Naive B cell (primary cell): ENCODE measurements around the gene ASB1. TPM values are rescaled to one million over a fixed set of nuclear protein-coding genes. Genes with fewer than 3 reads are reported as not detected.
A peak's percentile ranks its signal among the peaks of the same experiment; 100 is the strongest.

ENCODE experiments used
- ATAC-seq, 2 donors: fragments of 150-1000 bp; cut with Tn5 transposase; 2 replicates each; pipeline ENCODE4 v1.10.0; 2021; ENCODE audit warnings: low read depth in 2 of 2, mild to moderate bottlenecking in 2 of 2, moderate library complexity in 2 of 2
- DNase-seq: peaks from one replicate; pipeline ENCODE4 v3.0.0; 2022
- H3K27ac Mint-ChIP-seq, 6 donors: one replicate each; pipeline ENCODE4 v1.8.0; 2020 to 2022; ENCODE audit warnings: mild to moderate bottlenecking in 6 of 6, mixed read lengths in 6 of 6, moderate library complexity in 5 of 6, inconsistent platforms in 2 of 6
- H3K27me3 Mint-ChIP-seq, 3 donors: one replicate each; pipeline ENCODE4 v1.8.0; 2021 to 2022; ENCODE audit warnings: mixed read lengths in 3 of 3, mild to moderate bottlenecking in 1 of 3
- H3K36me3 Mint-ChIP-seq, 2 donors: one replicate each; pipeline ENCODE4 v1.8.0; 2020 to 2022; ENCODE audit warnings: mixed read lengths in 2 of 2, inconsistent platforms in 1 of 2, mild to moderate bottlenecking in 1 of 2
- H3K4me1 Mint-ChIP-seq, 3 donors: one replicate each; pipeline ENCODE4 v1.8.0; 2020 to 2022; ENCODE audit warnings: mixed read lengths in 3 of 3, inconsistent platforms in 1 of 3, mild to moderate bottlenecking in 1 of 3, moderate library complexity in 1 of 3
- H3K4me3 Mint-ChIP-seq, 8 donors: one replicate each; pipeline ENCODE4 v1.8.0; 2020 to 2022; ENCODE audit warnings: mild to moderate bottlenecking in 8 of 8, mixed read lengths in 8 of 8, moderate library complexity in 8 of 8, inconsistent platforms in 2 of 8
- H3K9me3 Mint-ChIP-seq, 7 donors: one replicate each; pipeline ENCODE4 v1.8.0; 2020 to 2022; ENCODE audit warnings: mixed read lengths in 7 of 7, mild to moderate bottlenecking in 5 of 7, inconsistent platforms in 2 of 7, moderate library complexity in 1 of 7
- polyA plus RNA-seq, 6 donors: library from polyadenylated mRNA; unstranded; fragments of 300-500 nt; fragmentation: Illumina TruSeq; gene quantifications; one replicate each; pipeline ENCODE4 v1.2.3, GENCODE V29; 2021; ENCODE audit warnings: low read depth in 6 of 6

ASB1 gene
- polyA plus RNA-seq, 6 donors from 2014 or later: 17.4 to 43.8 (median 24.2) TPM

DNA sequence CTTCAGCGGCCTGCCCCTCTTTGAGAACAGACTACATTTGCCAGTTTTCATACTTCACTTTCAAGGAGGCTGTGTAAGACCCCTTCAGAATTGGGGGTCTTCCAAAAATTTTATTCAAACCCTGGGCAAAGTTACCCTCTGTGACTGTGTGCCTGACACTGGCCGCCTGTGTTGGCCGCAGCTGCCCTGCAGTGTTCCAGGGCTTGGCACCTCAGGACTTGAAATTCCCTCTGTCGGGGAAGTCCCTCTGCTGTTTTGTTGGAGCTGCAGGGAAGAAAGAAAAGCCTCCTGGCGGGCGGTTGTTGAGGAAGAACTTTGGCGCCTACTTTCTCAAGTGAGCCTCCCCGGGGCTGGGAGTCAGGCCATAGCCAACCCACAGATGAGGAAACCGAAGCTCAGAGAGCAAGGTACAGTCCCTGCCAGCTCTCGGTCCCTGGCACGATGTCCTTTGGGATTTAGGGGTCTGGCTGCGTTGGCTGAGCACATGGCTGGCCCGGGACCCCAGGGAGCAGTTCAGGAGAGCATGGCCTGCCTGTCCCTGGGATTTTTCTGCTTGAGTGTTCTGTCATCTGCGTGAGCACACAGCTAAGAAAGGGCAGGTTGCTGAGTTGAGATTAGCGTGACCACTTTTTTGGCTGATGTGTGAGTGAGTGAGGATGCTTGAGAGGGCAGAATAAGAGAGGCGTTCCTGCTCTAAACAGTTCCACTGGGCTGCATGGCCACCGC is 17.9 kb upstream of the ASB1 start:
- H3K27ac Mint-ChIP-seq: no peak overlapping the region
- H3K36me3 Mint-ChIP-seq: no peaks in the 10 kb centered on the region
- H3K9me3 Mint-ChIP-seq: no peaks in the 10 kb centered on the region
- ATAC-seq: no peak
- H3K4me1 Mint-ChIP-seq: no peaks in the 10 kb centered on the region
- no peaks in the 10 kb centered on the region for H3K27me3 Mint-ChIP-seq
- no peak overlapping the region for H3K4me3 Mint-ChIP-seq
- DNase-seq: no peak

GRCh38 chr2:238409341-238410199 is 17.2 kb upstream of the ASB1 start:
- Mint-ChIP-seq H3K9me3 (no peaks in the 10 kb centered on the region), H3K4me3 (no peak overlapping the region), H3K36me3 (no peaks in the 10 kb centered on the region), H3K4me1 (no peaks in the 10 kb centered on the region), H3K27me3 (no peaks in the 10 kb centered on the region), H3K27ac (no peak overlapping the region)
- DNase-seq (no peak), ATAC-seq (no peak)

- no peaks in the 10 kb centered on the region for H3K27me3 Mint-ChIP-seq
- H3K4me1 Mint-ChIP-seq: no peaks in the 10 kb centered on the region
- H3K36me3 Mint-ChIP-seq: peaks cover 6 to 18% of the 10 kb centered on the region in 2 donors
- H3K4me3 Mint-ChIP-seq: no peak overlapping the region
- ATAC-seq (no peak), DNase-seq (no peak)
- peaks cover 10 to 17% (median 12%) of the 10 kb centered on the region in 7 donors for H3K9me3 Mint-ChIP-seq
- no peak overlapping the region for H3K27ac Mint-ChIP-seq
Observed at GRCh38 chr2:238412067-238412767, 14.5 kb upstream of the ASB1 start.

- no peak for ATAC-seq
- DNase-seq: no peak
Observed at GRCh38 chr2:238413368-238413767, 13.4 kb upstream of the ASB1 start.

DNA sequence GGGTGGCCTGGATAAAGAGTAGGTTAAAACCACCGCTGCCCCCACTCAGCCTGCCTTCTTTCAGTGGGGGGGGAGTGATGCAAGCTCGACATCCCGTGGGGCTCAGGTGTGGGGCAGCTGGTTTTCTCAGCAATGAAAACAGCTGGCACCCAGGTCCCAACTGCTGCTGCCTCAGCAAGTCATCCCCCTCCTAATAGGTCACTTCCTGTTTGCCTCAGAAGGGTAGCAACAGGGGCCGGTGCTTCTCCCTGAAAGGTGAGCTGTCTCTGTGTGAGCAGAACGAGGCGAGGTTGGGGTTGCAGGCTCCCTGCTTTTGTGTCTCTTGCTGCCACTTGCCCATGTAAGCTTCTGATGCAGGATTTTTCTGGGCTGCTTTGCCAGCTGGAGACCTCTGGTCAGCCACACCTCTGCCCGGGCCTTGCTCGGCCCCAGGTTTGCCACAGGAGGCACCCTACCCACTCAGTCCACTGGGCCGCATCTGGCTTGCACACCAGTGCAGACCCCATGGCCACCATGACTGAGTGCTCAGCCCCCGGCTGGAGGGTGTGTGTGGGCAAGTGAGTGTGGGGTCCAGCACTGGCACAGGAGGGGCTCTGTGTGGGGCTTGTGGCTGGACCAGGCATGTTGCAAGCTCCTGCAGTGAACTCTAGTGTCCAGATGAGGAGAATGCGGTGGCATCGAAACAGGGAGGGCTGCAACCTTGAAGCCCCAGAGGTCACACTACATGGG is 11.5 kb upstream of the ASB1 start:
- Mint-ChIP-seq H3K27me3 (peaks cover 0 to 6% (median 5%) of the 10 kb centered on the region in 3 donors), H3K4me3 (peak overlapping the region in 1 of 8 donors; percentile 58), H3K36me3 (peaks cover 6 to 23% of the 10 kb centered on the region in 2 donors), H3K9me3 (peaks cover 10 to 18% (median 12%) of the 10 kb centered on the region in 7 donors), H3K27ac (no peak overlapping the region), H3K4me1 (no peaks in the 10 kb centered on the region)
- DNase-seq (no peak), ATAC-seq (no peak)

More at GRCh38 chr2:238413368-238413767, 13.4 kb upstream of the ASB1 start:
- Mint-ChIP-seq H3K4me1 (no peaks in the 10 kb centered on the region), H3K27ac (no peak overlapping the region), H3K9me3 (peaks cover 10 to 18% (median 12%) of the 10 kb centered on the region in 7 donors), H3K36me3 (peaks cover 6 to 21% of the 10 kb centered on the region in 2 donors), H3K27me3 (peaks cover 0 to 4% (median 3%) of the 10 kb centered on the region in 3 donors), H3K4me3 (no peak overlapping the region)

GRCh38 chr2:238415893-238416292 is 10.8 kb upstream of the ASB1 start:
- Mint-ChIP-seq H3K4me1 (no peaks in the 10 kb centered on the region), H3K27me3 (peaks cover 0 to 6% (median 5%) of the 10 kb centered on the region in 3 donors), H3K9me3 (peaks cover 10 to 18% (median 12%) of the 10 kb centered on the region in 7 donors), H3K4me3 (no peak overlapping the region), H3K36me3 (peaks cover 6 to 23% of the 10 kb centered on the region in 2 donors), H3K27ac (no peak overlapping the region)
- no peak for ATAC-seq
- no peak for DNase-seq

GRCh38 chr2:238418196-238418998 is 8.3 kb upstream of the ASB1 start:
- H3K36me3 Mint-ChIP-seq: peaks cover 6 to 23% of the 10 kb centered on the region in 2 donors
- ATAC-seq (no peak), DNase-seq (no peak)
- peaks cover 10 to 18% (median 12%) of the 10 kb centered on the region in 7 donors for H3K9me3 Mint-ChIP-seq
- peaks cover 0 to 6% (median 5%) of the 10 kb centered on the region in 3 donors for H3K27me3 Mint-ChIP-seq
- H3K4me3 Mint-ChIP-seq: no peak overlapping the region
- H3K4me1 Mint-ChIP-seq: no peaks in the 10 kb centered on the region
- no peak overlapping the region for H3K27ac Mint-ChIP-seq

DNA sequence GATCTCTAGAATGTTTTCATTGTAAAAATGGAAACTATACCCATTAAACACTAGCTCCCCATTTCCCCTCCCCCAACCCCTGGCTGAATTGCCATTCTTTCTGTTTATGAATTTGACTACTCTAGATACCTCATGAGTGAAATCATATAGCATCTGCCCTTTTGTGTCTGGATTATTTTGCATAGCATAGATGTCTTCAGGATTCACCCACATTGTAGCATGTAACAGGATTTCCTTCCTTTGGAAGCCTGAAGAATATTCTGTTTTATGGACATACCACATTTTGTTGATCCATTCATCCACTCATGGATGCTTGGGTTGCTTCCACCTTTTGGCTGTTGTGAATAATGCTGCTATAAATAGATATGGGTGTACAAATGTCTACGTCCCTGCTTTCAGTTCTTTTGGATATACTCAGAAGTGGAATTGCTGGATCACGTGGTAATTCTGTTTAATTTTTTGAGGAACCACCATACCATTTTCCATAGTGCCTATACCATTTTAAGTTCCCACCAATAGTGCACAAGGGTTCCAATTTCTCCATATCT is 7.7 kb upstream of the ASB1 start:
- Mint-ChIP-seq H3K4me1 (no peaks in the 10 kb centered on the region), H3K27me3 (peaks cover 0 to 6% (median 5%) of the 10 kb centered on the region in 3 donors), H3K4me3 (no peak overlapping the region), H3K27ac (no peak overlapping the region), H3K9me3 (peaks cover 10 to 18% (median 12%) of the 10 kb centered on the region in 7 donors), H3K36me3 (peaks cover 6 to 23% of the 10 kb centered on the region in 2 donors)
- DNase-seq (no peak), ATAC-seq (no peak)

DNA sequence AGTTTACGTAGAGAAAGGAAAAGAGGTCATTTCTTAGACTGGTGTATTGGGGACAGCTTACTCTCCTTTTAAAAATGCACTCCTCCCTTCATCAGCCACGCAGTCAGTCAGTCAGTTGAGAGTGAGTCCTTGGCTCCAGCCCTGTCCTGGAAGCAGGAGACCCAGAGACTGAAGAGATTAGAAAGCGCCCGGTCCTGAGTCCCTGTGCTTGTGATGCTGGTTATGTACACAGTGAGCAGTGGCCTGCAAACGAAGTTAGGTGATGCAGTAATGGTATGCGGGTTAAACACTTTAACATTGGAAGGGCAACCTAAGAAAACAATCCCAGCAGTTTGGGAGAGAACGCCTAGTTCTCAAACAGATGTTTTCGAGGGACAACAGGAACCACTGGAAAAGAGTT is 6.3 kb upstream of the ASB1 start:
- H3K4me3 Mint-ChIP-seq: peak overlapping the region in 1 of 8 donors; percentile 45
- H3K4me1 Mint-ChIP-seq: no peaks in the 10 kb centered on the region
- H3K36me3 Mint-ChIP-seq: peaks cover 6 to 22% of the 10 kb centered on the region in 2 donors
- H3K27ac Mint-ChIP-seq: peak overlapping the region in 1 of 6 donors; percentile 6
- ATAC-seq (no peak), DNase-seq (no peak)
- H3K27me3 Mint-ChIP-seq: peaks cover 0 to 6% (median 5%) of the 10 kb centered on the region in 3 donors
- H3K9me3 Mint-ChIP-seq: peaks cover 10 to 16% (median 12%) of the 10 kb centered on the region in 7 donors

GRCh38 chr2:238420878-238421694 is 5.6 kb upstream of the ASB1 start:
- peak overlapping the region in 1 of 6 donors; percentile 6 for H3K27ac Mint-ChIP-seq
- DNase-seq (no peak), ATAC-seq (no peak)
- H3K4me1 Mint-ChIP-seq: peaks cover 2% of the 10 kb centered on the region in 3 donors
- peak overlapping the region in 1 of 8 donors; percentile 45 for H3K4me3 Mint-ChIP-seq
- peaks cover 0 to 6% (median 5%) of the 10 kb centered on the region in 3 donors for H3K27me3 Mint-ChIP-seq
- H3K9me3 Mint-ChIP-seq: peaks cover 5 to 10% (median 9%) of the 10 kb centered on the region in 7 donors
- H3K36me3 Mint-ChIP-seq: peaks cover 6 to 16% of the 10 kb centered on the region in 2 donors

GRCh38 chr2:238421695-238422035 is 5.1 kb upstream of the ASB1 start:
- H3K27me3 Mint-ChIP-seq: peaks cover 0 to 6% (median 5%) of the 10 kb centered on the region in 3 donors
- peaks cover 2 to 5% (median 3%) of the 10 kb centered on the region in 7 donors for H3K9me3 Mint-ChIP-seq
- ATAC-seq: no peak
- no peak for DNase-seq
- no peak overlapping the region for H3K27ac Mint-ChIP-seq
- H3K4me1 Mint-ChIP-seq: peaks cover 3 to 6% (median 5%) of the 10 kb centered on the region in 3 donors
- peaks cover 2 to 10% of the 10 kb centered on the region in 2 donors for H3K36me3 Mint-ChIP-seq
- peak overlapping the region in 1 of 8 donors; percentile 30 for H3K4me3 Mint-ChIP-seq
